ENCODE data around the gene CELF1. TPM values are rescaled to one million over a fixed set of nuclear protein-coding genes. Genes with fewer than 3 reads are reported as not detected.
A peak's percentile ranks its signal among the peaks of the same experiment; 100 is the strongest.

The CELF1 gene
- total and polyA plus RNA-seq, 2 experiments from 2014 or later = 124 to 233 TPM

DNA sequence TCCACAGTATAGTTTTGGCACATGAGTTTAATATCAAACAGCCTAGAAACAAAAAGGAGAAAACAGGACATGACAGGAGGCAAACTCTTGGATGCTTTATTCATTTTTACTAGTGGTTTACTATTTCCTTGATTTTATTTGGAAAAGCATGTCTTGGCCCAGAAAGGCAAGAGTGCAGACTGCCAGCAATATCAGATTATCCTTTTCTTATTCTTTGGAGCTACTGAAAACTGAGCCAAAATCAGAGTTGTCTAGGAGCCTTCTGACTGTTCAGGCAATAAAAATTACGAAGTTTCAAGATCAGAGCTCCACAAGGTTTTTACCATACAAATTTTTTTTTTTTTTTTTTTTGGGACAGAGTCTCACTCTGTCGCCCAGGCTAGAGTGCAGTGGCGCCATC lies 16.0 kb downstream of the CELF1 start (continued):
- TF ChIP-seq ZNF331 (CRISPR knock-in tag; IDR thresholded peaks at IDR 0.05; ENCODE audit: low read depth) (no peak), CREB1 (CRISPR knock-in tag; IDR thresholded peaks at IDR 0.05; ENCODE audit: low read depth) (no peak)

- Histone ChIP-seq H3K4me1 (ENCODE audit: insufficient read depth) (peaks cover 29% of the 10 kb centered on the region), H3K27ac (ENCODE audit: low read depth) (no peak overlapping the region; the same call in 1 of the 2 replicates), H3F3A (replicated peaks; ENCODE audit: low read depth) (0 out of 2 replicates have a peak, but pooled peaks cover 5% of the 10 kb centered on the region), H4K20me1 (replicated peaks; ENCODE audit: insufficient read depth) (peaks cover 86% of the 10 kb centered on the region), H3K36me3 (ENCODE audit: insufficient read depth) (no peaks in the 10 kb centered on the region), H3K4me3 (no peak overlapping the region), H3K79me2 (replicated peaks; ENCODE audit: insufficient read depth) (peaks cover 100% of the 10 kb centered on the region), H3K9me2 (ENCODE audit: insufficient read depth) (no peaks in the 10 kb centered on the region; the same call in 1 of the 2 replicates), H2AFZ (no peak overlapping the region), H3K27me3 (ENCODE audit: insufficient read depth) (no peaks in the 10 kb centered on the region), H3K4me2 (no peak overlapping the region)
- ATAC-seq (no peak), DNase-seq (ENCODE audit: low spot score) (no peak)
- no peak for TF ChIP-seq JUNB (IDR thresholded peaks at IDR 0.05; ENCODE audit: unreplicated experiment)
- TF ChIP-seq ZNF462 (CRISPR knock-in tag; IDR thresholded peaks at IDR 0.05) = no peak
- TF ChIP-seq POLR2AphosphoS5 (IDR thresholded peaks at IDR 0.05; ENCODE audit: low read depth) = no peak
- TF ChIP-seq EZH2 (IDR thresholded peaks at IDR 0.05; ENCODE audit: low read depth, unreplicated experiment) = no peak
- TF ChIP-seq, protein P1, sequence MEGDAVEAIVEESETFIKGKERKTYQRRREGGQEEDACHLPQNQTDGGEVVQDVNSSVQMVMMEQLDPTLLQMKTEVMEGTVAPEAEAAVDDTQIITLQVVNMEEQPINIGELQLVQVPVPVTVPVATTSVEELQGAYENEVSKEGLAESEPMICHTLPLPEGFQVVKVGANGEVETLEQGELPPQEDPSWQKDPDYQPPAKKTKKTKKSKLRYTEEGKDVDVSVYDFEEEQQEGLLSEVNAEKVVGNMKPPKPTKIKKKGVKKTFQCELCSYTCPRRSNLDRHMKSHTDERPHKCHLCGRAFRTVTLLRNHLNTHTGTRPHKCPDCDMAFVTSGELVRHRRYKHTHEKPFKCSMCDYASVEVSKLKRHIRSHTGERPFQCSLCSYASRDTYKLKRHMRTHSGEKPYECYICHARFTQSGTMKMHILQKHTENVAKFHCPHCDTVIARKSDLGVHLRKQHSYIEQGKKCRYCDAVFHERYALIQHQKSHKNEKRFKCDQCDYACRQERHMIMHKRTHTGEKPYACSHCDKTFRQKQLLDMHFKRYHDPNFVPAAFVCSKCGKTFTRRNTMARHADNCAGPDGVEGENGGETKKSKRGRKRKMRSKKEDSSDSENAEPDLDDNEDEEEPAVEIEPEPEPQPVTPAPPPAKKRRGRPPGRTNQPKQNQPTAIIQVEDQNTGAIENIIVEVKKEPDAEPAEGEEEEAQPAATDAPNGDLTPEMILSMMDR (conservative IDR thresholded peaks at IDR 0.05; ENCODE audit: low read depth in 2 of 2) = no peak
- Mint-ChIP-seq H3K4me1 (peaks cover 23% of the 10 kb centered on the region), H3K36me3 (ENCODE audit: low read depth) (peaks cover 15% of the 10 kb centered on the region; the same call in 2 of the 3 replicates), H3K9me3 (no peaks in the 10 kb centered on the region), H3K4me3 (no peak overlapping the region), H3K27me3 (ENCODE audit: insufficient read depth, low read depth, poor library complexity) (peaks cover 1% of the 10 kb centered on the region), H3K27ac (peak overlapping the region; percentile 65; the same call in 1 of the 2 replicates)
Measured at GRCh38 chr11:47534704-47535251, 18.2 kb downstream of the CELF1 start.

Measured in GM23338 (cell line).